Transverse colon (tissue), 4 donors: ENCODE data around the gene UVRAG. TPM values are rescaled to one million over a fixed set of nuclear protein-coding genes. Genes with fewer than 3 reads are reported as not detected.

Experiments
- DNase-seq: peaks from one replicate; pipeline ENCODE4 v3.0.0-alpha.2; 2019
- H3K27ac ChIP-seq, 4 donors: fragments of 200-600 bp; sonication (generic); 2 replicates each; pipeline ENCODE4 v1.5.1; 2016 to 2018; ENCODE audit warnings: inconsistent platforms in 4 of 4
- H3K27me3 ChIP-seq: fragments of 200-600 bp; sonication (generic); 2 replicates; pipeline ENCODE4 v1.5.1; 2017; ENCODE audit warnings: inconsistent platforms
- H3K36me3 ChIP-seq, 4 donors: fragments of 200-600 bp; sonication (generic); 2 replicates each; pipeline ENCODE4 v1.5.1; 2017 to 2019; ENCODE audit warnings: inconsistent platforms in 4 of 4
- H3K4me1 ChIP-seq, 4 donors: fragments of 200-600 bp; sonication (generic); 2 replicates each; pipeline ENCODE4 v1.5.1; 2017 to 2020; ENCODE audit warnings: inconsistent platforms in 4 of 4
- H3K4me3 ChIP-seq, 4 donors: fragments of 200-600 bp; sonication (generic); 1 replicate in 1 of 4; 2 replicates in 3 of 4; pipeline versions ENCODE4 v1.5.1 to v1.6.1; 2017 to 2019; ENCODE audit warnings: inconsistent platforms in 4 of 4
- H3K9me3 ChIP-seq, 2 donors: fragments of 200-600 bp; sonication (generic); 2 replicates each; pipeline ENCODE4 v1.5.1; 2017 to 2019; ENCODE audit warnings: inconsistent platforms in 2 of 2
- EP300 ChIP-seq: sonication (generic); formaldehyde crosslinking; IDR thresholded peaks from one replicate; pipeline ENCODE4 v1.6.1; 2017; ENCODE audit warnings: antibody characterized with exemption, low read depth
- POLR2A ChIP-seq: fragments of 450-650 bp; IDR thresholded peaks from one replicate; pipeline ENCODE4 v1.6.1; 2016; ENCODE audit warnings: antibody characterized with exemption, mild to moderate bottlenecking, moderate library complexity
- POLR2AphosphoS5 ChIP-seq, 3 donors: sonication (generic); formaldehyde crosslinking; IDR thresholded peaks; one replicate each; pipeline ENCODE4 v1.6.1; 2016; ENCODE audit warnings: antibody characterized with exemption in 3 of 3
- WGBS, 2 donors: methylation state at CpG; one replicate each; pipeline ENCODE4 v1.1.5; 2018; ENCODE audit warnings: low coverage in 1 of 2; 5-methylcytosine and 5-hydroxymethylcytosine counted together
- in situ Hi-C, 4 donors: fragments of 200-750 bp; cut with MboI; loops; one replicate each; pipeline versions ENCODE4 v1.15.0 to v1.15.1; 2017; ENCODE audit warnings: low sequenced_read_pairs in 3 of 4, low pct_ligation_motif_present in 1 of 4, low pct_unique_long_range_greater_than_20kb in 1 of 4
- intact Hi-C: fragments of 100-400 bp; cut with DNase I; formaldehyde crosslinking; loops from one replicate; pipeline ENCODE4 v1.15.1; 2023; ENCODE audit warnings: low total_unique reads
- total RNA-seq, 4 donors: library from RNA; depleted of rRNA; stranded (reverse); fragments of >200 nt; gene quantifications; one replicate each; pipeline ENCODE4 v1.1.0, GENCODE V29; 2016
- TF ChIP-seq, protein P1 (sequence below), 5 experiments: fragments of 200-600 bp in 3 of 5; fragments of 450-650 bp in 2 of 5; sonication (generic) in 3 of 5; IDR thresholded peaks; 1 replicate in 2 of 5; 2 replicates in 3 of 5; pipeline ENCODE4 v1.5.1; 2016 to 2017; ENCODE audit warnings: antibody characterized with exemption in 5 of 5, inconsistent platforms in 3 of 5, mild to moderate bottlenecking in 2 of 5, moderate library complexity in 1 of 5

Gene UVRAG
- total RNA-seq, 4 donors from 2014 or later: 12.7 to 34.6 (median 19.3) TPM

- Histone ChIP-seq H3K36me3 (no peaks in the 10 kb centered on the region), H3K27me3 (no peaks in the 10 kb centered on the region), H3K4me1 (peaks cover 0 to 4% (median 2%) of the 10 kb centered on the region in 4 donors), H3K9me3 (no peaks in the 10 kb centered on the region), H3K4me3 (no peak overlapping the region), H3K27ac (no peak overlapping the region)
- no peak for TF ChIP-seq POLR2A
- TF ChIP-seq EP300: no peak
- no peak for TF ChIP-seq POLR2AphosphoS5 (IDR thresholded peaks at IDR 0.05)
- TF ChIP-seq, protein P1, sequence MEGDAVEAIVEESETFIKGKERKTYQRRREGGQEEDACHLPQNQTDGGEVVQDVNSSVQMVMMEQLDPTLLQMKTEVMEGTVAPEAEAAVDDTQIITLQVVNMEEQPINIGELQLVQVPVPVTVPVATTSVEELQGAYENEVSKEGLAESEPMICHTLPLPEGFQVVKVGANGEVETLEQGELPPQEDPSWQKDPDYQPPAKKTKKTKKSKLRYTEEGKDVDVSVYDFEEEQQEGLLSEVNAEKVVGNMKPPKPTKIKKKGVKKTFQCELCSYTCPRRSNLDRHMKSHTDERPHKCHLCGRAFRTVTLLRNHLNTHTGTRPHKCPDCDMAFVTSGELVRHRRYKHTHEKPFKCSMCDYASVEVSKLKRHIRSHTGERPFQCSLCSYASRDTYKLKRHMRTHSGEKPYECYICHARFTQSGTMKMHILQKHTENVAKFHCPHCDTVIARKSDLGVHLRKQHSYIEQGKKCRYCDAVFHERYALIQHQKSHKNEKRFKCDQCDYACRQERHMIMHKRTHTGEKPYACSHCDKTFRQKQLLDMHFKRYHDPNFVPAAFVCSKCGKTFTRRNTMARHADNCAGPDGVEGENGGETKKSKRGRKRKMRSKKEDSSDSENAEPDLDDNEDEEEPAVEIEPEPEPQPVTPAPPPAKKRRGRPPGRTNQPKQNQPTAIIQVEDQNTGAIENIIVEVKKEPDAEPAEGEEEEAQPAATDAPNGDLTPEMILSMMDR (IDR thresholded peaks at IDR 0.05): no peak
- WGBS, 2 donors: 51 to 60% methylated on average over 2 of the region's 2 CpGs
- intact Hi-C loops: no loop called here
- in situ Hi-C loops: loop anchor here (5.0 to 10.0 kb wide), 3 partner anchors 48 to 58 kb away; no protein-coding TSS in a partner anchor
- DNase-seq: no peak
Observed at GRCh38 chr11:75809111-75809510, 5.9 kb upstream of the UVRAG start.

DNA sequence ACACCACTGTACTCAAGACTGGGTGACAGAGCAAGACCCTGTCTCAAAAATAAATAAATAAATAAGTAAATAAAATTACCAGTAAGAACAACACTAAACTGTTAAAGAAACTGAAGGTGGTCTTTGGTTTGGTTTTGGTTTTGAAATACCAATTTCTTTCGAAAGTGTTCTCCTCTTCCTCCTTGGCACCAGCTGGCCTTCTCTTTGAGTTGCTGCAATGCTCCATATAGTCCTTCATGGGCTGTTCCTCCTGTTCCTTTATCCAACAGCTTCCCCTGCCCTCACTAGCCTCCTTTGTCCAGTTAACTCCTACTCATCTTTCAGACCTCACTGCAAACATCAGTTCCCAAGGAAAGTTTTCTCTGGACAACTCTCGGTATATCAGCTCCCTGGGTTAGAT, 5.0 kb upstream of the UVRAG start:
- in situ Hi-C loops: loop anchor here (5.0 to 10.0 kb wide), 3 partner anchors 47 to 57 kb away; no protein-coding TSS in a partner anchor
- no peak for DNase-seq

GRCh38 chr11:75810637-75811390, 4.2 kb upstream of the UVRAG start:
- intact Hi-C loops: no loop called here
- no peak for TF ChIP-seq EP300
- no peak for TF ChIP-seq POLR2A
- TF ChIP-seq, protein P1 (IDR thresholded peaks at IDR 0.05): no peak
- TF ChIP-seq POLR2AphosphoS5 (IDR thresholded peaks at IDR 0.05): no peak
- no peaks in the 10 kb centered on the region for H3K36me3 ChIP-seq
- no peaks in the 10 kb centered on the region for H3K27me3 ChIP-seq
- 75 to 80% methylated on average over 6 to 8 of the region's 8 CpGs for WGBS, 2 donors
- H3K4me3 ChIP-seq: no peak overlapping the region
- peaks cover 0 to 6% (median 5%) of the 10 kb centered on the region in 4 donors for H3K4me1 ChIP-seq
- H3K27ac ChIP-seq: peak overlapping the region in 1 of 4 donors; percentile 14
- H3K9me3 ChIP-seq: no peaks in the 10 kb centered on the region
- no peak for DNase-seq
- in situ Hi-C loops: no loop called here

More for the DNA sequence above, 5.0 kb upstream of the UVRAG start:
- TF ChIP-seq POLR2A (no peak), POLR2AphosphoS5 (IDR thresholded peaks at IDR 0.05) (no peak), EP300 (no peak)
- Histone ChIP-seq H3K27me3 (no peaks in the 10 kb centered on the region), H3K36me3 (no peaks in the 10 kb centered on the region), H3K4me3 (no peak overlapping the region), H3K4me1 (peaks cover 0 to 6% (median 5%) of the 10 kb centered on the region in 4 donors), H3K9me3 (no peaks in the 10 kb centered on the region), H3K27ac (no peak overlapping the region)
- 76 to 77% methylated on average over 2 of the region's 2 CpGs for WGBS, 2 donors
- intact Hi-C loops: no loop called here

GRCh38 chr11:75811485-75811884, 3.5 kb upstream of the UVRAG start:
- TF ChIP-seq POLR2A: no peak
- TF ChIP-seq, protein P1 (IDR thresholded peaks at IDR 0.05): no peak
- no peak for TF ChIP-seq EP300
- TF ChIP-seq POLR2AphosphoS5 (IDR thresholded peaks at IDR 0.05): no peak
- DNase-seq: no peak
- no peaks in the 10 kb centered on the region for H3K36me3 ChIP-seq
- intact Hi-C loops: no loop called here
- no peaks in the 10 kb centered on the region for H3K9me3 ChIP-seq
- no peaks in the 10 kb centered on the region for H3K27me3 ChIP-seq
- WGBS, 2 donors: 67 to 78% methylated on average over 1 to 2 of the region's 2 CpGs
- no peak overlapping the region for H3K27ac ChIP-seq
- peaks cover 0 to 13% (median 12%) of the 10 kb centered on the region in 4 donors for H3K4me1 ChIP-seq
- no peak overlapping the region for H3K4me3 ChIP-seq
- in situ Hi-C loops: no loop called here
